Measurements from ENCODE around the gene CACNG7.

GRCh38 chr19:53900191-53900860 is 8.8 kb upstream of the CACNG7 start:
- no peak for TF ChIP-seq CTCF (IDR thresholded peaks at IDR 0.05)
- TF ChIP-seq POLR2A (IDR thresholded peaks at IDR 0.05) = no peak
